ENCODE results near the gene MAL. TPM values are rescaled to one million over a fixed set of nuclear protein-coding genes. Genes with fewer than 3 reads are reported as not detected.

Gene MAL
- total RNA-seq, 1 donor from 2014 or later = not detected

DNA sequence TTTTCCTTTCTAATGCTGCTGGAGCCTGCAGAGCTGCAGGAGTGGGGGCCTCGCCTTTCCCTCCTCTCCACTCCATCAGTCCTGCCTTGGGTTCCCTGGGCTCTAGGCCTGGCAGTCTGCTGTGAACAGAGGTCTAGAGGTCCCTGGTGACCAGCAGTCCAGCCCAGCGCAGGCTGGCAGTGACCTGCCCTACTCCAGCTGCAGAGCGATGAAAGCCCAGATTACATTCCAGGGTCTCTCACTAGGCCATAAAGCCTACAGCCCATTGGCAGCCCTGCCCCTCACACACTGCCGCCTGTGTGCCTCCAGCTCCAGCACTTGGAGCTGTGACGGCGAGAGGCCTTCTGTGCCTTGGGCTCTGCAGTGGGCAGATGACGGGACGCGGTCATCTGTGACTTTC, 14.8 kb upstream of the MAL start:
- intact Hi-C loops (cut with micrococcal nuclease) = no loop called here
- Mint-ChIP-seq H3K9me3 (no peaks in the 10 kb centered on the region), H3K4me3 (no peak overlapping the region), H3K36me3 (ENCODE audit: low read depth) (no peaks in the 10 kb centered on the region), H3K27ac (no peak overlapping the region), H3K27me3 (no peaks in the 10 kb centered on the region), H3K4me1 (no peaks in the 10 kb centered on the region)
- TF ChIP-seq CTCF (IDR thresholded peaks at IDR 0.05) = no peak
- ChIA-PET POLR2A (no interaction called here), CTCF (interaction anchor here (0.6 kb wide), 1 partner anchor 16 kb away, joined by 3 read pairs; no protein-coding TSS in a partner anchor)
- DNase-seq = no peak
- ATAC-seq (ENCODE audit: low read depth) = no peak

DNA sequence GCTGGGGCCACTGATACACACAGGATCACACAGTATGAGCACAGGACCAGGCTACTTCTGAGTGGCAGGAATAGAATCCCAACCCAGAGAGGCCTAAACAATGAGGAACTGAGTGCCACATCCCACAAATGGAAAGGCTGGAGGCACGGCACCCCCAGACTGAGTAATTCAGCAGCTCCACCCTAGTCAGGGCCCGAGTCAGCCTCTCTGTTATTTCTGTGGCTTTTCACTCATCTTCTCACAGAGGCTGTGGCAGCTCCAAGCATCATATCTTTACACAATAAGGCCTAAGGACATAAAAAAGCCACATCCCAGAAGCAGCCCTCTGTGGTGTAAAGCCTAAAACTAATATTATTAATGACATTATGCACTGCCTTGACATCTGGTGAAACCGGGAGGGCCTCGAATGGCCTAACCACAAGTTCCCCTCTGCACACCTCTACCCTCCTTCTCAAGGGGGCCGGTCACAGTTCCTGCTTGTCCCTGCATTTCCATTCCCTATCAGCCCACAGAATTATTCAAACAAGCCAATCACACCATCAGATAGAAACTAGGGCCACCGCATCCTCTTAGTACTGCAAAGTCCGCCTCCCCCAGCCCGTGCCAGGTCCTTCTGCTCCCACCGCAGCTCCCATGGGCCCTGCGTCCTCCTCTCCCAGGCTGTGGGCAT, 12.5 kb upstream of the MAL start:
- POLR2A ChIA-PET = no interaction called here
- no peaks in the 10 kb centered on the region for H3K36me3 Mint-ChIP-seq (ENCODE audit: low read depth)
- DNase-seq = no peak
- H3K27ac Mint-ChIP-seq = no peak overlapping the region
- H3K4me1 Mint-ChIP-seq = no peaks in the 10 kb centered on the region
- no peaks in the 10 kb centered on the region for H3K9me3 Mint-ChIP-seq
- no peaks in the 10 kb centered on the region for H3K27me3 Mint-ChIP-seq
- no peak for ATAC-seq (ENCODE audit: low read depth)
- H3K4me3 Mint-ChIP-seq = no peak overlapping the region
- CTCF ChIA-PET = no interaction called here
- no peak for TF ChIP-seq CTCF (IDR thresholded peaks at IDR 0.05)
- intact Hi-C loops (cut with micrococcal nuclease) = no loop called here

- Mint-ChIP-seq H3K36me3 (ENCODE audit: low read depth) (no peaks in the 10 kb centered on the region), H3K27me3 (no peaks in the 10 kb centered on the region), H3K27ac (no peak overlapping the region), H3K4me3 (no peak overlapping the region), H3K4me1 (no peaks in the 10 kb centered on the region), H3K9me3 (no peaks in the 10 kb centered on the region)
- intact Hi-C loops (cut with micrococcal nuclease) = no loop called here
- DNase-seq (no peak), ATAC-seq (ENCODE audit: low read depth) (no peak)
- ChIA-PET CTCF (no interaction called here), POLR2A (no interaction called here)
- TF ChIP-seq CTCF (IDR thresholded peaks at IDR 0.05) = no peak
These were observed 11.8 kb upstream of the MAL start for GRCh38 chr2:95013726-95014125.

- DNase-seq (no peak), ATAC-seq (ENCODE audit: low read depth) (no peak)
- no peak overlapping the region for H3K4me3 Mint-ChIP-seq
- no peaks in the 10 kb centered on the region for H3K27me3 Mint-ChIP-seq
- intact Hi-C loops (cut with micrococcal nuclease) = no loop called here
- no peaks in the 10 kb centered on the region for H3K9me3 Mint-ChIP-seq
- POLR2A ChIA-PET = no interaction called here
- no peaks in the 10 kb centered on the region for H3K36me3 Mint-ChIP-seq (ENCODE audit: low read depth)
- CTCF ChIA-PET = no interaction called here
- no peak overlapping the region for H3K27ac Mint-ChIP-seq
- no peak for TF ChIP-seq CTCF (IDR thresholded peaks at IDR 0.05)
- no peaks in the 10 kb centered on the region for H3K4me1 Mint-ChIP-seq
These were observed 11.3 kb upstream of the MAL start for GRCh38 chr2:95014126-95014708.

DNA sequence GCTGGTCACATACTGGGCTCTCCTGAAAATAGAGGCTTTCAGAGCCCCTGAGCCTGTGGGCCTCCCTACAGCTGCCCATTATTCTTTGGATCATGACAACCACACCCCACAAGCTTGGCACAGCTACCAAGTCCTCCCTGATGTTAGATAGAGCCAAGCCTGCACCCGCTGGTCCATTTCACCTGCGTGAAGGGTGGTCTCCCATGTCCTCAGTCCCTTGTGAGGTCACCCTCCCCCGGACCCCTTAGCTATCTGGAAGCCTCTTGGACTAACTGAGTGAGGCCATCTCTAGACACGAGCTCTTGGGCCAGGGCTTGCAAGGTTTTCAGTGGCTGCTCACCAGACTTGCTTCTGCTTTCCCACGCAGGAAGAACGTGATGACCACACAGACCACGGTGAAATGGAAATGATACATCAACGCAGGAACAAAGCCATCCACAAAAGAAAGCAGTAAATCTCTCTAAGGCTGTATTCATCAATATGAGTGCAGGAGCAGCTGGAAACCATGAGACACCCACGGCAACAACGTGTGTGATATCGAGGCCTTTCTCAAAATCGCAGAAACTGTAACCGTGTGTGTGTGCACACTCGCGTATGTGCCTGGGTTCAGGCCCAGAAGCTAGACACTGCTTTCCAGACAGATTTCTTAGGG, 10.1 kb upstream of the MAL start:
- no peaks in the 10 kb centered on the region for H3K4me1 Mint-ChIP-seq

More for the DNA sequence above, 10.1 kb upstream of the MAL start:
- DNase-seq = no peak
- Mint-ChIP-seq H3K9me3 (no peaks in the 10 kb centered on the region), H3K4me3 (no peak overlapping the region), H3K27ac (no peak overlapping the region), H3K27me3 (no peaks in the 10 kb centered on the region), H3K36me3 (ENCODE audit: low read depth) (no peaks in the 10 kb centered on the region)
- TF ChIP-seq CTCF (IDR thresholded peaks at IDR 0.05) = no peak
- no peak for ATAC-seq (ENCODE audit: low read depth)
- intact Hi-C loops (cut with micrococcal nuclease) = no loop called here
- POLR2A ChIA-PET = no interaction called here
- CTCF ChIA-PET = no interaction called here

Measured in activated B cell treated with CpG ODN at 0.5 μM for 24 hours (primary cell).